Ishikawa (cell line): ENCODE results near the gene TRIAP1.

Experiments
- CEBPB ChIP-seq: IDR thresholded peaks from 2 replicates; pipeline ENCODE4 v1.6.1; 2012
- CREB1 ChIP-seq: IDR thresholded peaks from 2 replicates; pipeline ENCODE4 v1.6.1; 2012; ENCODE audit warnings: low read depth
- EGR1 ChIP-seq: IDR thresholded peaks from 2 replicates; pipeline ENCODE4 v1.6.1; 2012
- EP300 ChIP-seq: IDR thresholded peaks from 2 replicates; pipeline ENCODE4 v1.6.1; 2012; ENCODE audit warnings: borderline replicate concordance
- FOXM1 ChIP-seq: IDR thresholded peaks from 2 replicates; pipeline ENCODE4 v1.6.1; 2012; ENCODE audit warnings: low read depth, borderline replicate concordance
- MAX ChIP-seq: IDR thresholded peaks from 2 replicates; pipeline ENCODE4 v1.6.1; 2012
- NFIC ChIP-seq: IDR thresholded peaks from 2 replicates; pipeline ENCODE4 v1.6.1; 2012
- RAD21 ChIP-seq: IDR thresholded peaks from 2 replicates; pipeline ENCODE4 v1.6.1; 2012; ENCODE audit warnings: low read depth
- TAF1 ChIP-seq: IDR thresholded peaks from 2 replicates; pipeline ENCODE4 v1.6.1; 2012; ENCODE audit warnings: low read depth, mild to moderate bottlenecking
- TCF12 ChIP-seq: IDR thresholded peaks from 2 replicates; pipeline ENCODE4 v1.6.1; 2012; ENCODE audit warnings: low read depth
- TEAD4 ChIP-seq: IDR thresholded peaks from 2 replicates; pipeline ENCODE4 v1.6.1; 2012
- YY1 ChIP-seq: IDR thresholded peaks from 2 replicates; pipeline ENCODE4 v1.6.1; 2012; ENCODE audit warnings: low read depth
- ZBTB7A ChIP-seq: IDR thresholded peaks from 2 replicates; pipeline ENCODE4 v1.6.1; 2012; ENCODE audit warnings: low read depth
- TF ChIP-seq, protein P1 (sequence below): IDR thresholded peaks from 2 replicates; pipeline ENCODE4 v1.6.1; 2012; ENCODE audit warnings: low read depth, mild to moderate bottlenecking
- TF ChIP-seq, protein P2 (sequence below): IDR thresholded peaks from 2 replicates; pipeline ENCODE4 v1.6.1; 2012

TRIAP1 gene

GRCh38 chr12:120406069-120406468 lies 40.1 kb downstream of the TRIAP1 start:
- TF ChIP-seq, protein P1, sequence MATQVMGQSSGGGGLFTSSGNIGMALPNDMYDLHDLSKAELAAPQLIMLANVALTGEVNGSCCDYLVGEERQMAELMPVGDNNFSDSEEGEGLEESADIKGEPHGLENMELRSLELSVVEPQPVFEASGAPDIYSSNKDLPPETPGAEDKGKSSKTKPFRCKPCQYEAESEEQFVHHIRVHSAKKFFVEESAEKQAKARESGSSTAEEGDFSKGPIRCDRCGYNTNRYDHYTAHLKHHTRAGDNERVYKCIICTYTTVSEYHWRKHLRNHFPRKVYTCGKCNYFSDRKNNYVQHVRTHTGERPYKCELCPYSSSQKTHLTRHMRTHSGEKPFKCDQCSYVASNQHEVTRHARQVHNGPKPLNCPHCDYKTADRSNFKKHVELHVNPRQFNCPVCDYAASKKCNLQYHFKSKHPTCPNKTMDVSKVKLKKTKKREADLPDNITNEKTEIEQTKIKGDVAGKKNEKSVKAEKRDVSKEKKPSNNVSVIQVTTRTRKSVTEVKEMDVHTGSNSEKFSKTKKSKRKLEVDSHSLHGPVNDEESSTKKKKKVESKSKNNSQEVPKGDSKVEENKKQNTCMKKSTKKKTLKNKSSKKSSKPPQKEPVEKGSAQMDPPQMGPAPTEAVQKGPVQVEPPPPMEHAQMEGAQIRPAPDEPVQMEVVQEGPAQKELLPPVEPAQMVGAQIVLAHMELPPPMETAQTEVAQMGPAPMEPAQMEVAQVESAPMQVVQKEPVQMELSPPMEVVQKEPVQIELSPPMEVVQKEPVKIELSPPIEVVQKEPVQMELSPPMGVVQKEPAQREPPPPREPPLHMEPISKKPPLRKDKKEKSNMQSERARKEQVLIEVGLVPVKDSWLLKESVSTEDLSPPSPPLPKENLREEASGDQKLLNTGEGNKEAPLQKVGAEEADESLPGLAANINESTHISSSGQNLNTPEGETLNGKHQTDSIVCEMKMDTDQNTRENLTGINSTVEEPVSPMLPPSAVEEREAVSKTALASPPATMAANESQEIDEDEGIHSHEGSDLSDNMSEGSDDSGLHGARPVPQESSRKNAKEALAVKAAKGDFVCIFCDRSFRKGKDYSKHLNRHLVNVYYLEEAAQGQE = no peak
- TF ChIP-seq MAX = no peak
- TF ChIP-seq FOXM1 = no peak
- TF ChIP-seq CEBPB = no peak
- TF ChIP-seq CREB1 = no peak
- TF ChIP-seq TEAD4 = no peak
- no peak for TF ChIP-seq EP300
- no peak for TF ChIP-seq TCF12
- TF ChIP-seq YY1 = no peak
- TF ChIP-seq EGR1 = no peak
- TF ChIP-seq ZBTB7A = no peak
- TF ChIP-seq RAD21 = no peak
- no peak for TF ChIP-seq TAF1

DNA sequence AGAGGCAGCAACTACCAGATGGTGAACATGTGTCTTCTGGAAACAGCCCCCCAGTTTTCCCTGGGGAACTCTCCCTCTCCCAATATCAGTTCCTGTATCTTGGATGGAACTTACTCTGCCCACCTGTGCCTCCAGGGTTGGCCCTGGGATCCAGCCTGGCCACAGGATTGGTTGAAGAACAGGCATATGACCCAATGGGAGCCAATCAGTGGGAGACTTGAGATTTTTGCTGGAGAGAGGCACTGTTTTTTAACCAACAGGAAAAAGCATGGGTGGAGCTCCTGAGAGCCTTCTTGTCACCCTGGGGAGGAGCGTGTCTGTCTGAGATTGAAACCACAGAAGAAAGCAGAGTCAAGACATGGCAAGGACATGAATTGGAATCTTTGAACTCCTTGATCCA lies 41.9 kb downstream of the TRIAP1 start:
- TF ChIP-seq, protein P1 = no peak
- TF ChIP-seq, protein P2, sequence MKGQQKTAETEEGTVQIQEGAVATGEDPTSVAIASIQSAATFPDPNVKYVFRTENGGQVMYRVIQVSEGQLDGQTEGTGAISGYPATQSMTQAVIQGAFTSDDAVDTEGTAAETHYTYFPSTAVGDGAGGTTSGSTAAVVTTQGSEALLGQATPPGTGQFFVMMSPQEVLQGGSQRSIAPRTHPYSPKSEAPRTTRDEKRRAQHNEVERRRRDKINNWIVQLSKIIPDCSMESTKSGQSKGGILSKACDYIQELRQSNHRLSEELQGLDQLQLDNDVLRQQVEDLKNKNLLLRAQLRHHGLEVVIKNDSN = peak; percentile 56

- TF ChIP-seq TEAD4 (no peak), RAD21 (no peak), EGR1 (no peak), YY1 (no peak), MAX (no peak), ZBTB7A (no peak), EP300 (no peak), NFIC (no peak), FOXM1 (no peak), TCF12 (no peak), CEBPB (no peak), TAF1 (no peak), CREB1 (no peak)
- TF ChIP-seq, protein P2 = no peak
- TF ChIP-seq, protein P1 = no peak
Measured at GRCh38 chr12:120403869-120404268, 42.3 kb downstream of the TRIAP1 start.

- TF ChIP-seq CEBPB (no peak), FOXM1 (no peak), MAX (no peak; the same call in 1 of the 2 replicates), ZBTB7A (no peak), YY1 (no peak), EGR1 (no peak), TEAD4 (no peak), NFIC (no peak), EP300 (no peak), TCF12 (no peak), TAF1 (no peak), RAD21 (no peak), CREB1 (no peak)
- TF ChIP-seq, protein P1 = no peak
- TF ChIP-seq, protein P2 = no peak
Measured at GRCh38 chr12:120402217-120402616, 44.0 kb downstream of the TRIAP1 start.
